Immature natural killer cell (primary cell): ENCODE data around the gene NOX5. TPM values are rescaled to one million over a fixed set of nuclear protein-coding genes. Genes with fewer than 3 reads are reported as not detected.

Source experiments
- DNase-seq, 3 donors: peaks; one replicate each; pipeline ENCODE4 v3.0.0; 2022; ENCODE audit warnings: mixed read lengths in 1 of 3
- H3K27ac Mint-ChIP-seq, 6 donors: one replicate each; pipeline ENCODE4 v1.8.0; 2020; ENCODE audit warnings: mixed read lengths in 6 of 6, mild to moderate bottlenecking in 5 of 6, inconsistent platforms in 4 of 6, moderate library complexity in 3 of 6
- H3K27me3 Mint-ChIP-seq, 3 donors: one replicate each; pipeline ENCODE4 v1.8.0; 2020 to 2021; ENCODE audit warnings: low read depth in 3 of 3, mild to moderate bottlenecking in 3 of 3, mixed read lengths in 3 of 3, moderate library complexity in 3 of 3, inconsistent platforms in 1 of 3
- H3K36me3 Mint-ChIP-seq, 3 donors: one replicate each; pipeline ENCODE4 v1.8.0; 2020; ENCODE audit warnings: mixed read lengths in 3 of 3, inconsistent platforms in 2 of 3, mild to moderate bottlenecking in 2 of 3
- H3K4me1 Mint-ChIP-seq, 2 donors: one replicate each; pipeline ENCODE4 v1.8.0; 2020; ENCODE audit warnings: inconsistent platforms in 2 of 2, mild to moderate bottlenecking in 2 of 2, mixed read lengths in 2 of 2, moderate library complexity in 1 of 2
- H3K4me3 Mint-ChIP-seq, 5 donors: one replicate each; pipeline ENCODE4 v1.8.0; 2020; ENCODE audit warnings: mild to moderate bottlenecking in 5 of 5, mixed read lengths in 5 of 5, inconsistent platforms in 3 of 5, moderate library complexity in 3 of 5
- H3K9me3 Mint-ChIP-seq, 6 donors: one replicate each; pipeline ENCODE4 v1.8.0; 2020; ENCODE audit warnings: mild to moderate bottlenecking in 6 of 6, mixed read lengths in 6 of 6, inconsistent platforms in 4 of 6, moderate library complexity in 3 of 6
- polyA plus RNA-seq, 3 donors: library from polyadenylated mRNA; unstranded; fragments of 300-500 nt; fragmentation: Illumina TruSeq; gene quantifications; one replicate each; pipeline ENCODE4 v1.2.3, GENCODE V29; 2021

Gene NOX5
- polyA plus RNA-seq, 3 donors from 2014 or later = 1.1 TPM; not detected in 2

GRCh38 chr15:69078638-69079037, 64.1 kb downstream of the NOX5 start:
- Mint-ChIP-seq H3K9me3 (no peaks in the 10 kb centered on the region), H3K36me3 (no peaks in the 10 kb centered on the region), H3K4me1 (no peaks in the 10 kb centered on the region), H3K27me3 (peaks cover 6 to 8% (median 7%) of the 10 kb centered on the region in 3 donors), H3K4me3 (no peak overlapping the region), H3K27ac (no peak overlapping the region)
- no peak for DNase-seq

- Mint-ChIP-seq H3K4me3 (no peak overlapping the region), H3K36me3 (no peaks in the 10 kb centered on the region), H3K27ac (no peak overlapping the region), H3K27me3 (peaks cover 5 to 8% (median 8%) of the 10 kb centered on the region in 3 donors), H3K4me1 (no peaks in the 10 kb centered on the region), H3K9me3 (no peaks in the 10 kb centered on the region)
- no peak for DNase-seq
Measured at GRCh38 chr15:69080295-69081248, 66.1 kb downstream of the NOX5 start.

- H3K27ac Mint-ChIP-seq = no peak overlapping the region
- H3K4me3 Mint-ChIP-seq = no peak overlapping the region
- no peaks in the 10 kb centered on the region for H3K36me3 Mint-ChIP-seq
- peaks cover 5 to 8% (median 5%) of the 10 kb centered on the region in 3 donors for H3K27me3 Mint-ChIP-seq
- no peaks in the 10 kb centered on the region for H3K9me3 Mint-ChIP-seq
- H3K4me1 Mint-ChIP-seq = no peaks in the 10 kb centered on the region
- no peak for DNase-seq
Measured at GRCh38 chr15:69081310-69082004, 67.0 kb downstream of the NOX5 start.

- no peak for DNase-seq
- H3K36me3 Mint-ChIP-seq = no peaks in the 10 kb centered on the region
- no peak overlapping the region for H3K4me3 Mint-ChIP-seq
- no peaks in the 10 kb centered on the region for H3K9me3 Mint-ChIP-seq
- H3K4me1 Mint-ChIP-seq = no peaks in the 10 kb centered on the region
- peaks cover 5 to 8% (median 5%) of the 10 kb centered on the region in 3 donors for H3K27me3 Mint-ChIP-seq
- H3K27ac Mint-ChIP-seq = no peak overlapping the region
Measured at GRCh38 chr15:69082021-69082502, 67.6 kb downstream of the NOX5 start.

- Mint-ChIP-seq H3K27ac (no peak overlapping the region), H3K36me3 (no peaks in the 10 kb centered on the region), H3K4me1 (no peaks in the 10 kb centered on the region), H3K9me3 (no peaks in the 10 kb centered on the region), H3K27me3 (peaks cover 4 to 9% (median 7%) of the 10 kb centered on the region in 3 donors), H3K4me3 (no peak overlapping the region)
- DNase-seq = no peak
Measured at GRCh38 chr15:69082554-69082953, 68.1 kb downstream of the NOX5 start.

- H3K27me3 Mint-ChIP-seq = peaks cover 2 to 10% (median 7%) of the 10 kb centered on the region in 3 donors
- H3K4me1 Mint-ChIP-seq = no peaks in the 10 kb centered on the region
- DNase-seq = no peak
- H3K36me3 Mint-ChIP-seq = no peaks in the 10 kb centered on the region
- H3K27ac Mint-ChIP-seq = no peak overlapping the region
- no peaks in the 10 kb centered on the region for H3K9me3 Mint-ChIP-seq
- no peak overlapping the region for H3K4me3 Mint-ChIP-seq
Measured at GRCh38 chr15:69084404-69085030, 70.0 kb downstream of the NOX5 start.

- H3K27me3 Mint-ChIP-seq = peaks cover 2 to 11% (median 7%) of the 10 kb centered on the region in 3 donors
- no peak for DNase-seq
- H3K36me3 Mint-ChIP-seq = no peaks in the 10 kb centered on the region
- no peak overlapping the region for H3K4me3 Mint-ChIP-seq
- H3K27ac Mint-ChIP-seq = no peak overlapping the region
- no peaks in the 10 kb centered on the region for H3K9me3 Mint-ChIP-seq
- no peaks in the 10 kb centered on the region for H3K4me1 Mint-ChIP-seq
Measured at GRCh38 chr15:69085325-69086081, 71.0 kb downstream of the NOX5 start.

- Mint-ChIP-seq H3K27me3 (peaks cover 2 to 9% (median 7%) of the 10 kb centered on the region in 3 donors), H3K4me1 (no peaks in the 10 kb centered on the region), H3K9me3 (no peaks in the 10 kb centered on the region), H3K36me3 (no peaks in the 10 kb centered on the region), H3K4me3 (no peak overlapping the region), H3K27ac (no peak overlapping the region)
- no peak for DNase-seq
Measured at GRCh38 chr15:69086427-69087204, 72.1 kb downstream of the NOX5 start.

- H3K36me3 Mint-ChIP-seq = no peaks in the 10 kb centered on the region
- no peak for DNase-seq
- H3K9me3 Mint-ChIP-seq = no peaks in the 10 kb centered on the region
- no peaks in the 10 kb centered on the region for H3K4me1 Mint-ChIP-seq
- no peak overlapping the region for H3K4me3 Mint-ChIP-seq
- H3K27me3 Mint-ChIP-seq = peaks cover 2 to 9% (median 7%) of the 10 kb centered on the region in 3 donors
- H3K27ac Mint-ChIP-seq = no peak overlapping the region
Measured at GRCh38 chr15:69087366-69087976, 73.0 kb downstream of the NOX5 start.

GRCh38 chr15:69088300-69088965, 73.9 kb downstream of the NOX5 start:
- no peaks in the 10 kb centered on the region for H3K36me3 Mint-ChIP-seq
- DNase-seq = no peak
- peaks cover 2 to 8% (median 5%) of the 10 kb centered on the region in 3 donors for H3K27me3 Mint-ChIP-seq
- H3K27ac Mint-ChIP-seq = peak overlapping the region in 1 of 6 donors; percentile 32
- H3K4me1 Mint-ChIP-seq = no peaks in the 10 kb centered on the region
- no peak overlapping the region for H3K4me3 Mint-ChIP-seq
- no peaks in the 10 kb centered on the region for H3K9me3 Mint-ChIP-seq

- H3K27me3 Mint-ChIP-seq = peaks cover 2 to 6% (median 5%) of the 10 kb centered on the region in 3 donors
- no peak overlapping the region for H3K27ac Mint-ChIP-seq
- no peak for DNase-seq
- no peaks in the 10 kb centered on the region for H3K4me1 Mint-ChIP-seq
- H3K4me3 Mint-ChIP-seq = no peak overlapping the region
- H3K36me3 Mint-ChIP-seq = no peaks in the 10 kb centered on the region
- no peaks in the 10 kb centered on the region for H3K9me3 Mint-ChIP-seq
Measured at GRCh38 chr15:69089258-69089657, 74.8 kb downstream of the NOX5 start.
